ENCODE measurements around the gene EIF4A3.

Gene EIF4A3

DNA sequence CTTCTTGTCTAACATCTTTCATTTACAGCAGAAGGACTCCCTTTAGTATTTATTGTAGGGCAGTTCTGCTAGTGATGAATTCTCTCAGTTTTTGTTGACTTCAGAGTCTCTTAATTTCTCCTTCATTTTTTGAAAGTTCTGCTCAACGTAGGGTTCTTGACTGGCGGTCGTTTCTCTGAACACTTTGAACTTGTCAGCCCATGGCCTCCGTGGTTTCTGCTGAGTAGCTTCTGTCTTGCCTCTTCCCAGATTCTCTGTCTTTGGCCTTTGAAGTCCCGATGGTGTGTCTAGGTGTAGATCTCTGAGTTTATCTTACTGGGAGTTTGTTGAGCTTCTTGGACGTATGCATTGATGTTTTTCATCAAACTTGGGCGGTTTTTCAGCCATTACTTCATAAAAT is 32.2 kb downstream of the EIF4A3 start:
- no peak overlapping the region for H3K4me3 ChIP-seq (ENCODE audit: low read depth, low read length)

DNA sequence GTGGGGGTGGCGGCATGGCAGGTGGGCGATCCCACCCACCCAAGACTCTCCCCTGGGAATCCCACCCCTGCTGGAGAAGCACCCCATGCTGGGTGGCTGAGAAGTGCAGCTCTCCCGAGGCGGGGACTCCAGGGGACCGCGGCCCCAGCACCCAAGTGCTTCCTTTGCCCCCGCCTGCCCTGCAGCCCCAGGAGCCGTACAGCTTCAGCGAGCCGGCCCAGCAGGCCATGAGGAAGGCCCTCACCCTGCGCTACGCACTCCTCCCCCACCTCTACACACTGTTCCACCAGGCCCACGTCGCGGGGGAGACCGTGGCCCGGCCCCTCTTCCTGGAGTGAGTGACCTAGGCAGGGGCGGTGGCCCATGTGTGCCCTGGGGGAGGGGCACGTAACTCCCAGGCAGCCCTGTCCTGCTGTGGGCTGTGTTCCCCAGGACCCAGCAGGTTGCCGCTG is 33.9 kb downstream of the EIF4A3 start:
- H3K4me3 ChIP-seq (ENCODE audit: low read depth, low read length) = no peak overlapping the region

DNA sequence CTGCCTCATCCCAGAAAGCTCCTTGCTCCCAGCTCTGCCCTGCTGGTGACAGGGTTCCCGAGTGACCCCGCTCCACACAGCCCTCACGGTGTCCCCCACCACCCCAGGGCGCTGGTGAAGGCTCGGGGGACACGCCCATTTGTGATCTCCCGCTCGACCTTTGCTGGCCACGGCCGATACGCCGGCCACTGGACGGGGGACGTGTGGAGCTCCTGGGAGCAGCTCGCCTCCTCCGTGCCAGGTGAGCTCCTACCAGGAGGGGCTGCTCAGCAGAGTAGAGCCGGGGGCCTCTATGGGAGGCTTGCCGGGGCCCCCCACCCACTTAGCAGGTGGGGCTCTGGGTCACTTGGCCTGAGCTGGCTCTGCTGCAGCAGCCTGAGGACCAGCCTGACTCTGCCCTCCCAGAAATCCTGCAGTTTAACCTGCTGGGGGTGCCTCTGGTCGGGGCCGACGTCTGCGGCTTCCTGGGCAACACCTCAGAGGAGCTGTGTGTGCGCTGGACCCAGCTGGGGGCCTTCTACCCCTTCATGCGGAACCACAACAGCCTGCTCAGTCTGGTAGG is 34.4 kb downstream of the EIF4A3 start:
- no peak overlapping the region for H3K4me3 ChIP-seq (ENCODE audit: low read depth, low read length)

DNA sequence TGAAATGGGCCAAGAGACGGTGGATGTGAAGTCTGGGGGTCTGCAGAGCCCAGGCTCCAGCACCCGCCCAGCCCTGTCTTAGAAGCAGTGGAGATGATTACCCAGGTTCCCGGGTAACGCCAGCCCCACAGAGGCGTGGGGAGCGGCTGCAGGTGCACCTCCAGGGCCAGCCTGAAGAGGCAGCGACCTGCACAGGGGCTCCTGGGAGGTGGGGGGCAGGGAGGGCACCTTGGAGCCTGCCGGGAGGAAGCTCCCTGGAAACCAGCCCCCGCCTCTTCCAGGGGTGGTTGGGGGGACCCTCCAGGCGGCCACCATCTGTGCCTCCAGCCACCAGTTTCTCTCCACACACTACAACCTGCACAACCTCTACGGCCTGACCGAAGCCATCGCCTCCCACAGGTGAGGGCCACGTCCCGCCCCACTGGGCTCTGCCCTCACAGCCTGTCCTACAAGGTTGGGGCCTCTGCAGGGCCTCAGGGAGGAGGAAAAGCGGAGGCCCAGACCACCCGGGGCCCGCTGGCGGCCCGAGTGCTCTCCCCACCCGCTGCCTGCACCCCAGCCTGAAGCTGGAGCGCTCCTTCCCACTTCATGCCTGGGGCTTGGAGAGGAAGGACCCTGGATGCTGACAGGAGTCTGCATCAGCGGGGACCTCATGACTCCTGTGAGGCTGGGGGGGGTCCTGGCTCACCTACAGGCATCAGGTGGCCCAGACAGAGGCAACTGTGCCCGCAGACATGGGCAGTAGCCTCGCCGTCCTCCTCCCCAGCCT is 35.0 kb downstream of the EIF4A3 start:
- H3K4me3 ChIP-seq (ENCODE audit: low read depth, low read length) = no peak overlapping the region

DNA sequence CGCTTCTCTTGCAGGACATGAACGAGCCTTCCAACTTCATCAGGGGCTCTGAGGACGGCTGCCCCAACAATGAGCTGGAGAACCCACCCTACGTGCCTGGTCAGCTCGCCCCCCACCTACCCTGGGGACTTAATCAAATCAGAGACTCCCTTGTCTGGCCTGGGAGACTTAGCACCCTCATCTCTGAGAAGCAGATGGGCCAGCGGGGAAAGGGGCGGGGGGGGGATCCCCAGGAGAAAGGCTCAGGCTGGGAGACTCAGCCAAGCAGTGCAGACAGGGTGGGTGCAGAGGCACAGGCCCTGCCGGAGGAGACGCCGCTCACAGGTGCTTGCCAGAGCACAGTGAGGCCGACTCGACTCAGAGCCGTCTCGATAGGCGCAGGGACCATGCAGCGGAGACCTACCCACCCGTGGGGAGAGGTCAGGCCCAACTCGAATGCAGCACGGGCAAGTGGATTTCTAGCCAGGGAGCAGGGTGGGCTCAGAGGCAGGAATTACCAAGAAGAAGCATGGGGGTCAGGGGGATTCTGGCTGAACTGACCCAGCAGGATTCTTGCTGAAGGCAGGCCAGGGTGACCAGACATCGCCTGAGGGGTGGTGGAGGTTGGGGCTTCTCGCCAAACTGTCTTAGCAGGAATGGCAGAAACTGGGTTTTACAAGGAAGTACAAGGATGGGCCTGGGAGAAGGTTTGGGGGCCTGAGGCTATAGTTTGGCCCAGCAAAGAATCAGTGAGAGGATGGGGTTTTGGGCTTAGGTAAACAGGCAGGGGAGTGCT is 35.8 kb downstream of the EIF4A3 start:
- H3K4me3 ChIP-seq (ENCODE audit: low read depth, low read length) = no peak overlapping the region

DNA sequence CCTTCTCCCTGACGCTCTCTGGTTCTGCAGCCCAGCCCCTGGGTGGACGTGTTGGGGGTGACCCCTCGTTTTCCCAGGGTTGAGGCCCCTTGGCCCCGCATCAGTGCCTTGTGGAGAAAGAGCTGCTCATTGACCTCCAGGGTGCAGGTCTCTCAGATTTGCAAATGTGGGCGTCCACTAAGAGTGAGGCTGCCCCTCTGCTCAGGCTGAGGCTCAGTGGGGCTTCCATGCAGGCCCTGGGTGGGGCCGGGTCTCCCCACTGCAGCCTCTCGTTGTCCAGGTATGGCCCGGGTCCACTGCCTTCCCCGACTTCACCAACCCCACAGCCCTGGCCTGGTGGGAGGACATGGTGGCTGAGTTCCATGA is 36.5 kb downstream of the EIF4A3 start:
- H3K4me3 ChIP-seq (ENCODE audit: low read depth, low read length) = no peak overlapping the region

DNA sequence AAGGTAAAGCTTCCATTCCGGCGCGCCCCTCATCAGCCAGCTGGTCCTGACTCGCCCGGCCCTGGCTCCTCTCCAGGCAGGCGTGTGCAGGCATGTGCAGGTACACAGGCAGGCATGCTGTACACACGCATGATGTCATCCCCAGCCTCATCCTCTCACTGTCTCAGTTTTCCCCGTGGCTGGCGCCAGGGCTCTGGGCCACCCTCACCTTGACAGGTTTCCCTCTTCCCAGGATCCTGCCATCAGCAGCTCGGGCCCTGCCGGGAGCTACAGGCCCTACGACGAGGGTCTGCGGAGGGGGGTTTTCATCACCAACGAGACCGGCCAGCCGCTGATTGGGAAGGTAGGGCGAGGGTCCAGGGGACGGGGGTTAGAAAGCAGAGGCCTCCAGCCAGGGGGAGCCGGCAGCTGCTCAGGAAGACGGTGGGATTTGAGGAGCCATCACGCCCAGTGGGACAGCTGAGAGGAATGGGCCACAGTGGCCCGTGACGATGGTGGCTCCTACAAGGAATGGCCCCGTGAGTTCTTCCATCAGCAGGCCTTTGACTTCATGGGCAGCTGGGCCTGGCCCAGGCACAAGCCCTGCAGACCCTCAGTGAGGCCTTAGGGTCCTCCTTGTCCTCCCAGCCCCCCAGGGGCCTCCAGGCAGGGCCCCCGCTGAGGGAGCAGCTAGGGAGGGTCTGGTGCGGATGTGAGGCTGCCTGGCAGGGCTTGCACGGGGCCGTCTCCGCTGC is 37.0 kb downstream of the EIF4A3 start:
- H3K4me3 ChIP-seq (ENCODE audit: low read depth, low read length) = no peak overlapping the region

DNA sequence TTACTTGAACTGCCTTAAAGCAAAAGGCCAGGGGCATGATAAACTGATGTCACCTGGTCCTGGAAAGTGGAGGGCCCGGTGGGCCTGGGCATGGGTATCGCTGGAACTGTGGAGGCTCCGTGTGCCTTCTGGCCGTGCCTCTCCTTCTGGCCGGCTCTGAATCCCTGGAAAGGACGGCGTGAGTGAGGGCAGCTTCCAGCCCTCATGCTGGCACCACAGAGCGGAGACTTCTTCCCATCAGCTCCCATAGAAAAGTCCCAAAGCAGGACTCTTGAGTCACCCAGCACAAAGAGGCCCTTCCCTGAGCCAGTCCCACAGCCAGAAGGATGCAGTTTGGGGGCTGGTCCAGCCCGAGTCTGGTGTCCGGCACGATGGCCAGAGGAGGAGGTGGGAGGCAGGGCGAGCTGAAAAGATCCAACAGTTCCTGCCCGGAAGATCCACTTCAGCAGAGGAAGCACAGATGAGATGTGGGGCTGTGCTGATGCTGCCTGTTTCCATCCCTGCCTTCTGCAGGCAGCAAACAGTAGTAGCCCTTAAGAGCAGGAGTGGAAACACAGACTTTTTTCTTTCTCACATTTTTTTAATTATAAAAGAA is 37.8 kb downstream of the EIF4A3 start:
- H3K4me3 ChIP-seq (ENCODE audit: low read depth, low read length) = no peak overlapping the region

DNA sequence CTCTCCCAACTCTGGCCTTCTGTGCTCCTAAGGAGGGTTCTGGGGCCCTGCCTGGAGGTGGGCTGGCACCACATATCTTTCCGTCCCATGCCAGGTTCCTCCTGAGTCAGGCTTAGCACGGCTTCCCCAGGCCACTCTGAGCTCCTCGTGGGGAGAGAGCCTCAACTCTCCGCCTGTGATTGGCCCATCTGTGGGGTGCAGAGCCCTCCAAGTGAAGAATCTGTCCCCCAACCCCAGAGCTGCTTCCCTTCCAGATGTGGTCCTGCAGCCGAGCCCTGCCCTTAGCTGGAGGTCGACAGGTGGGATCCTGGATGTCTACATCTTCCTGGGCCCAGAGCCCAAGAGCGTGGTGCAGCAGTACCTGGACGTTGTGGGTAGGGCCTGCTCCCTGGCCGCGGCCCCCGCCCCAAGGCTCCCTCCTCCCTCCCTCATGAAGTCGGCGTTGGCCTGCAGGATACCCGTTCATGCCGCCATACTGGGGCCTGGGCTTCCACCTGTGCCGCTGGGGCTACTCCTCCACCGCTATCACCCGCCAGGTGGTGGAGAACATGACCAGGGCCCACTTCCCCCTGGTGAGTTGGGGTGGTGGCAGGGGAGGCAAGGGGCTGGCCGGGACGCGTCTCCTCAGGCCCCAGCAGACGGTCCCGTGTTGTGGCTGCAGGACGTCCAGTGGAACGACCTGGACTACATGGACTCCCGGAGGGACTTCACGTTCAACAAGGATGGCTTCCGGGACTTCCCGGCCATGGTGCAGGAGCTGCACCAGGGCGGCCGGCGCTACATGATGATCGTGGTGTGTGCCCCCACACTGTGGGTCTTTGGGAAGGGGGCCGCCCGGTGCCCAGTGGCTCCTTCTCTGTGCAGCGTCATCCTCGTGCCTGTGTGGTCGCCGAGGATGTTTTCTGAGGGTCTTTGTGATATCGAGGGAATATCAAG is 38.6 kb downstream of the EIF4A3 start:
- H3K4me3 ChIP-seq (ENCODE audit: low read depth, low read length) = no peak overlapping the region

DNA sequence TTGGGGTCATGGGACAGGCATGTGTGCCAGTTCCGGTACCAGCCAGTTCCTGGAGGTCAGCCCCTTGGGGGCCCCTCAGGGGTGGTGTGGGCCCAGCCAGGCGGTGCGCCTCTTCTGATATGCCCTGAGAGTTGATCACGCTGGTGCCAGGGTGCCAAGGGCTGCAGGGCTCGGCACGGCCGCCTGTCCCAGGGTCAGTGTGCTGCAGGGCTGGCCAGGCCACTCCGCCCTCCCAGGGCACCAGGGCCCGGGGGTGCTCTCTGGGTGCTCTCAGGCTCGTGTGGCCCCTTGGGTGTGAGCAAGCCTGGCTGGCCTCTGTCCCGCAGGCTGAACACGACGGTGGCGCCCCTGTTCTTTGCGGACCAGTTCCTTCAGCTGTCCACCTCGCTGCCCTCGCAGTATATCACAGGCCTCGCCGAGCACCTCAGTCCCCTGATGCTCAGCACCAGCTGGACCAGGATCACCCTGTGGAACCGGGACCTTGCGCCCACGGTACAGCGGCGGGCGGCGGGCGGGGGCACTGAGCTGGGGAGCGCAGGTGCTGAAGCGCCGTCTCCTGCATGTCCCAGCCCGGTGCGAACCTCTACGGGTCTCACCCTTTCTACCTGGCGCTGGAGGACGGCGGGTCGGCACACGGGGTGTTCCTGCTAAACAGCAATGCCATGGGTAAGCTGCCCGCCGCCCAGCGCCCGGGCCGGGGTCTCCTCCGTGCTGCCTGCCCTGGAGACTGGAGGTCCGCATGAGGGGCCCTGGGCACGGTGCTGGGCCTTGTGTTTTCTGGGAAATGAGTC is 39.5 kb downstream of the EIF4A3 start:
- H3K4me3 ChIP-seq (ENCODE audit: low read depth, low read length) = no peak overlapping the region

DNA sequence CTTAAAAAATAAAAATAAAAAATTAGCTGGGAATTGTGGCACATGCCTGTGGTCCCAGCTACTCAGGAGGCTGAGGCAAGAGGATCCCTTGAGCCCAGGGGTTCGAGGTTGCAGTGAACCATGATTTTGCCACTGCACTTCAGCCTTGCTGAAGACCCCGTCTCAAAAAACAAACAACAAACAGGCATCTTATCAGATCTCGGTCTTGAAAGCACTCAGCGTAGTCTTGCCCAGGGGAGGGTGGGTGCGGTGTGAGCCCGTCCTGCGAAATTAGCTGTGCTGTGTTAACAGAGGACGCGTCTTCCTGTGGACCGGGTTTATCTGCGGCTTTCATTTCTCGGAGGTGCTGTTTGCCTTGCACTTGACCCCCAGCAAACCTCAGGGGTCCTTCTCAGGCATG is 40.2 kb downstream of the EIF4A3 start:
- H3K4me3 ChIP-seq (ENCODE audit: low read depth, low read length) = no peak overlapping the region

DNA sequence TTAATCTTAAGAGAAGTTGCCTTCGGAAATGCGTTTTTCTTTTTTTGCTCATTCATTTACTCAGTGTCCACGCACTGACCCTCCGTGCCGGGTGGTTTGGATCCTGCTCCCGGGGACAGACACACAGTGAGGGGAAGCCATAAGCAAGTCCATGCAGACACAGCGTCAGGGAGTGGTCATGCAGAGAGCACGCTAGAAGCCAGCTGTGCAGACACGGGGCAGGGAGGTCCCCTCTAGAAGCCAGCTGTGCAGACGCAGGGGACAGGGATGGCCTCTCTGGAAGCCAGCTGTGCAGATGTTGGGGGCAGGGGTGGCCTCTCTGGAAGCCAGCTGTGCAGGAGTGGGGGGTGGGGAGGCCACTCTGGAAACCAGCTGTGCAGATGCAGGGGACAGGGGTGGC is 40.8 kb downstream of the EIF4A3 start:
- H3K4me3 ChIP-seq (ENCODE audit: low read depth, low read length) = no peak overlapping the region

DNA sequence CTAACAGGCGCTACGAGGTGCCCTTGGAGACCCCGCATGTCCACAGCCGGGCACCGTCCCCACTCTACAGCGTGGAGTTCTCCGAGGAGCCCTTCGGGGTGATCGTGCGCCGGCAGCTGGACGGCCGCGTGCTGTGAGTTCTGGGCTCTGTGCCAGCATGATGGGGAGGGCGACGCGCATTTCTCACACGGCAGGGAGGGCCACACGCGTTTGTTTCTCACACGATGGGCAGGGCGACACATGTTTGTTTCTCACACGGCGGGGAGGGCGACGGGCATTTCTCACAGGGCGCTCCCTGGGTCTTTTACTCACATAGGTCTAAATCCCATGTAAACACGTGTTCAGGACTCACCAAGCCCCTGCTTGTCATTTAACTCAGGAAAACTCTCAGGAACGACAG is 41.2 kb downstream of the EIF4A3 start:
- no peak overlapping the region for H3K4me3 ChIP-seq (ENCODE audit: low read depth, low read length)

DNA sequence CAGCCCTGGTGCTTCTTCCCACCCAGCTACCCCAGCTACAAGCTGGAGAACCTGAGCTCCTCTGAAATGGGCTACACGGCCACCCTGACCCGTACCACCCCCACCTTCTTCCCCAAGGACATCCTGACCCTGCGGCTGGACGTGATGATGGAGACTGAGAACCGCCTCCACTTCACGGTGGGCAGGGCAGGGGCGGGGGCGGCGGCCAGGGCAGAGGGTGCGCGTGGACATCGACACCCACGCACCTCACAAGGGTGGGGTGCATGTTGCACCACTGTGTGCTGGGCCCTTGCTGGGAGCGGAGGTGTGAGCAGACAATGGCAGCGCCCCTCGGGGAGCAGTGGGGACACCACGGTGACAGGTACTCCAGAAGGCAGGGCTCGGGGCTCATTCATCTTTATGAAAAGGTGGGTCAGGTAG is 42.0 kb downstream of the EIF4A3 start:
- H3K4me3 ChIP-seq (ENCODE audit: low read depth, low read length) = no peak overlapping the region

DNA sequence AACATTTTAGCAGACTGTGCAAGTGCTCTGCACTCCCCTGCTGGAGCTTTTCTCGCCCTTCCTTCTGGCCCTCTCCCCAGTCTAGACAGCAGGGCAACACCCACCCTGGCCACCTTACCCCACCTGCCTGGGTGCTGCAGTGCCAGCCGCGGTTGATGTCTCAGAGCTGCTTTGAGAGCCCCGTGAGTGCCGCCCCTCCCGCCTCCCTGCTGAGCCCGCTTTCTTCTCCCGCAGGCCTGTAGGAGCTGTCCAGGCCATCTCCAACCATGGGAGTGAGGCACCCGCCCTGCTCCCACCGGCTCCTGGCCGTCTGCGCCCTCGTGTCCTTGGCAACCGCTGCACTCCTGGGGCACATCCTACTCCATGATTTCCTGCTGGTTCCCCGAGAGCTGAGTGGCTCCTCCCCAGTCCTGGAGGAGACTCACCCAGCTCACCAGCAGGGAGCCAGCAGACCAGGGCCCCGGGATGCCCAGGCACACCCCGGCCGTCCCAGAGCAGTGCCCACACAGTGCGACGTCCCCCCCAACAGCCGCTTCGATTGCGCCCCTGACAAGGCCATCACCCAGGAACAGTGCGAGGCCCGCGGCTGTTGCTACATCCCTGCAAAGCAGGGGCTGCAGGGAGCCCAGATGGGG is 42.5 kb downstream of the EIF4A3 start:
- no peak overlapping the region for H3K4me3 ChIP-seq (ENCODE audit: low read depth, low read length)

DNA sequence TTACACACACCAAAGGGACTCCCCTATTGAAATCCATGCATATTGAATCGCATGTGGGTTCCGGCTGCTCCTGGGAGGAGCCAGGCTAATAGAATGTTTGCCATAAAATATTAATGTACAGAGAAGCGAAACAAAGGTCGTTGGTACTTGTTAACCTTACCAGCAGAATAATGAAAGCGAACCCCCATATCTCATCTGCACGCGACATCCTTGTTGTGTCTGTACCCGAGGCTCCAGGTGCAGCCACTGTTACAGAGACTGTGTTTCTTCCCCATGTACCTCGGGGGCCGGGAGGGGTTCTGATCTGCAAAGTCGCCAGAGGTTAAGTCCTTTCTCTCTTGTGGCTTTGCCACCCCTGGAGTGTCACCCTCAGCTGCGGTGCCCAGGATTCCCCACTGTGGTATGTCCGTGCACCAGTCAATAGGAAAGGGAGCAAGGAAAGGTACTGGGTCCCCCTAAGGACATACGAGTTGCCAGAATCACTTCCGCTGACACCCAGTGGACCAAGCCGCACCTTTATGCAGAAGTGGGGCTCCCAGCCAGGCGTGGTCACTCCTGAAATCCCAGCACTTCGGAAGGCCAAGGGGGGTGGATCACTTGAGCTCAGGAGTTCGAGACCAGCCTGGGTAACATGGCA is 43.4 kb downstream of the EIF4A3 start:
- no peak overlapping the region for H3K4me3 ChIP-seq (ENCODE audit: low read depth, low read length)

DNA sequence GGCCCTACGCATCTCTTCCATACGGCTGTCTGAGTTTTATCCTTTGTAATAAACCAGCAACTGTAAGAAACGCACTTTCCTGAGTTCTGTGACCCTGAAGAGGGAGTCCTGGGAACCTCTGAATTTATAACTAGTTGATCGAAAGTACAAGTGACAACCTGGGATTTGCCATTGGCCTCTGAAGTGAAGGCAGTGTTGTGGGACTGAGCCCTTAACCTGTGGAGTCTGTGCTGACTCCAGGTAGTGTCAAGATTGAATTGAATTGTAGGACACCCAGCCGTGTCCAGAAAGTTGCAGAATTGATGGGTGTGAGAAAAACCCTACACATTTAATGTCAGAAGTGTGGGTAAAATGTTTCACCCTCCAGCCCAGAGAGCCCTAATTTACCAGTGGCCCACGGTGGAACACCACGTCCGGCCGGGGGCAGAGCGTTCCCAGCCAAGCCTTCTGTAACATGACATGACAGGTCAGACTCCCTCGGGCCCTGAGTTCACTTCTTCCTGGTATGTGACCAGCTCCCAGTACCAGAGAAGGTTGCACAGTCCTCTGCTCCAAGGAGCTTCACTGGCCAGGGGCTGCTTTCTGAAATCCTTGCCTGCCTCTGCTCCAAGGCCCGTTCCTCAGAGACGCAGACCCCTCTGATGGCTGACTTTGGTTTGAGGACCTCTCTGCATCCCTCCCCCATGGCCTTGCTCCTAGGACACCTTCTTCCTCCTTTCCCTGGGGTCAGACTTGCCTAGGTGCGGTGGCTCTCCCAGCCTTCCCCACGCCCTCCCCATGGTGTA is 44.1 kb downstream of the EIF4A3 start:
- H3K4me3 ChIP-seq (ENCODE audit: low read depth, low read length) = no peak overlapping the region
